Bronchial epithelial cell (primary cell): ENCODE measurements around the gene TINAGL1. TPM values are rescaled to one million over a fixed set of nuclear protein-coding genes. Genes with fewer than 3 reads are reported as not detected.

Experiments used
- DNase-seq: peaks from one replicate; pipeline ENCODE4 v3.0.0-alpha.2; 2010; ENCODE audit warnings: low read depth
- FAIRE-seq: peaks from 2 replicates; lab custom pipeline; 2011; peaks lifted over from hg19 to GRCh38; lab: Jason Lieb, UNC
- H3K27me3 ChIP-seq: 2 replicates; pipeline ENCODE4 v1.5.1; 2011; ENCODE audit warnings: low read length; ENCODE audit not compliant: control insufficient read depth, insufficient read depth
- H3K36me3 ChIP-seq: 2 replicates; pipeline ENCODE4 v1.5.1; 2011; ENCODE audit warnings: low read length; ENCODE audit not compliant: control insufficient read depth, insufficient read depth
- H3K4me3 ChIP-seq: 2 replicates; pipeline ENCODE4 v1.5.1; 2011; ENCODE audit warnings: mild to moderate bottlenecking, low read depth, low read length, control low read depth
- total RNA-seq: library from RNA; depleted of rRNA; stranded (reverse); fragments of >200 nt; gene quantifications from 2 replicates; pipeline ENCODE4 v1.2.1, GENCODE V29; 2014
- TF ChIP-seq, protein P1 (sequence below): IDR thresholded peaks from 2 replicates; pipeline ENCODE4 v1.5.1; 2011; ENCODE audit warnings: mild to moderate bottlenecking, moderate library complexity, low read length, control low read depth, inconsistent platforms; ENCODE audit not compliant: insufficient read depth, severe bottlenecking

Gene TINAGL1
- total RNA-seq, 1 donor from 2014 or later, result 154 TPM

DNA sequence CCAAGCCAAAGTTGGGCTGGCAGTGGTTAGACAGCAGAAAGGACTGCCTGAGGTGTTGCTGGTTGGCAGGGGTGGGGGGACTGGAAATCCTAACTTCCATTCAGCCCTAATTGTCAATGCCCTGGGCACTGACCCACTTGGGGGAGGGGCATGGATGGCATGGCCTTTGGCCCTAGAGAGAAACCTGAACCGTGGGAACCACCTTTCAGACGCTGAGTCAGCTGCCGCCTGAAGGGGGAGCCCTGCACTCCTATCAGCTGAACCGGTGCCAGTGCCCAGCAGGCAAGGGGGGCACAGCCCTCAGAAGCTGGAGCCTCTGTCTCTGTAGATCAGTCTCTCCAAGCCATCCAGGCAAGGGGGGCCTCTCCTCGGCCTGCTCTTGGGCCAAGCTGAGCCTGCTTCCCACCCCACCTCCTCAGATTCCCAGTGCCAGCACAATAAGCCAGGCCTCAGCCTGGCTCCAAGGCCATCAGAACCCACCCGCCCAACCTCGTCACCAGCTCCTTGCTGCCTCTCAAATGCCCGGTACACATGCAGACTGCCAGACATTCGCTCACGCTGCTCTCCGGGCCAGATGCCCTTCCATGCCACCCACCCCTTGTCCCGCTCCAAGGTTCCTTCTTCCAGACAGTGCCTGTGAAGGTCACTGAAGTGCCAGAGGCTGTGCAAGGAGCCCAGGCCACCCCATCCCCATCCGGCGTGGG lies 11.6 kb downstream of the TINAGL1 start:
- H3K4me3 ChIP-seq, result no peak overlapping the region
- TF ChIP-seq, protein P1, sequence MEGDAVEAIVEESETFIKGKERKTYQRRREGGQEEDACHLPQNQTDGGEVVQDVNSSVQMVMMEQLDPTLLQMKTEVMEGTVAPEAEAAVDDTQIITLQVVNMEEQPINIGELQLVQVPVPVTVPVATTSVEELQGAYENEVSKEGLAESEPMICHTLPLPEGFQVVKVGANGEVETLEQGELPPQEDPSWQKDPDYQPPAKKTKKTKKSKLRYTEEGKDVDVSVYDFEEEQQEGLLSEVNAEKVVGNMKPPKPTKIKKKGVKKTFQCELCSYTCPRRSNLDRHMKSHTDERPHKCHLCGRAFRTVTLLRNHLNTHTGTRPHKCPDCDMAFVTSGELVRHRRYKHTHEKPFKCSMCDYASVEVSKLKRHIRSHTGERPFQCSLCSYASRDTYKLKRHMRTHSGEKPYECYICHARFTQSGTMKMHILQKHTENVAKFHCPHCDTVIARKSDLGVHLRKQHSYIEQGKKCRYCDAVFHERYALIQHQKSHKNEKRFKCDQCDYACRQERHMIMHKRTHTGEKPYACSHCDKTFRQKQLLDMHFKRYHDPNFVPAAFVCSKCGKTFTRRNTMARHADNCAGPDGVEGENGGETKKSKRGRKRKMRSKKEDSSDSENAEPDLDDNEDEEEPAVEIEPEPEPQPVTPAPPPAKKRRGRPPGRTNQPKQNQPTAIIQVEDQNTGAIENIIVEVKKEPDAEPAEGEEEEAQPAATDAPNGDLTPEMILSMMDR, result peak; percentile 91
- H3K27me3 ChIP-seq, result no peaks in the 10 kb centered on the region
- FAIRE-seq, result no peak
- peaks cover 20% of the 10 kb centered on the region for H3K36me3 ChIP-seq
- peak; percentile 52 for DNase-seq

DNA sequence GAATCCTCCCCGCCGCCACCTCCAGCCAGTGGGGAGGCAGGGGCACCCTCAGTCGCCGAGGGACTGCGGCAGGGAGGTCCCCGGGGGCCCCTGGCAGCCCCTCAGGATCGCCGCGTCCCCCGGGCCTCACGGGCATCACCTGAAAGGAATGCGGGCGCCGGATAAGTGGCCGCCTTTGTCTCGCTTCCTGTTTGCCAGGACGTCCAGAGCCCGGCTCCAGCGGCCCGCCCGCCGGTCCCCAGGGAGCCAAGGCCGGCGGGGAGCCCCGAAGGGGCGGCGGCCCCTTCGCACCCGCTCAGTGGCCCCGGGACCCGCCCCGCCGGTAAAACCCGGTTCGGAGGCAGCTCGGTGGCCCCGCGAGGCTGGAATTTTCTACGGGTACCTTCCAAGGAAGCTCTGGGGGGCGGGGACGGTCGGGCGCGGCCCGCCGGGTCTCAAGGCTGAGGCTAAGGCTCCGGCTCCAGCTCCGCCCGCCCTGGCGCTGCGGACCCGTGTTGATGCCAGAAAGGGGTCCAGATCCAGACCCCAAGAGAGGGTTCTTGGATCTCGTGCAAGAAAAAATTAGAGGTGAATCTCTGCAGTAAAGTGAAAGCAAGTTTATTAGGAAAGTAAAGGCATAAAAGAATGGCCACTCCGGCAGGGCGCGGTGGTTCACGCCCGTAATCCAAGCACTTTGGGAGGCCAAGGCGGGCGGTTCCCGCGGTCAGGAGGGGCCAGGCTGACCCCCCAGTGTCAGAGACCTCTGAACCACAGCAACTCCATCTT lies 12.6 kb downstream of the TINAGL1 start:
- FAIRE-seq (no peak), DNase-seq (no peak)
- TF ChIP-seq, protein P1, result no peak
- peaks cover 10% of the 10 kb centered on the region for H3K36me3 ChIP-seq
- H3K27me3 ChIP-seq, result no peaks in the 10 kb centered on the region
- H3K4me3 ChIP-seq, result peak overlapping the region; percentile 27

DNA sequence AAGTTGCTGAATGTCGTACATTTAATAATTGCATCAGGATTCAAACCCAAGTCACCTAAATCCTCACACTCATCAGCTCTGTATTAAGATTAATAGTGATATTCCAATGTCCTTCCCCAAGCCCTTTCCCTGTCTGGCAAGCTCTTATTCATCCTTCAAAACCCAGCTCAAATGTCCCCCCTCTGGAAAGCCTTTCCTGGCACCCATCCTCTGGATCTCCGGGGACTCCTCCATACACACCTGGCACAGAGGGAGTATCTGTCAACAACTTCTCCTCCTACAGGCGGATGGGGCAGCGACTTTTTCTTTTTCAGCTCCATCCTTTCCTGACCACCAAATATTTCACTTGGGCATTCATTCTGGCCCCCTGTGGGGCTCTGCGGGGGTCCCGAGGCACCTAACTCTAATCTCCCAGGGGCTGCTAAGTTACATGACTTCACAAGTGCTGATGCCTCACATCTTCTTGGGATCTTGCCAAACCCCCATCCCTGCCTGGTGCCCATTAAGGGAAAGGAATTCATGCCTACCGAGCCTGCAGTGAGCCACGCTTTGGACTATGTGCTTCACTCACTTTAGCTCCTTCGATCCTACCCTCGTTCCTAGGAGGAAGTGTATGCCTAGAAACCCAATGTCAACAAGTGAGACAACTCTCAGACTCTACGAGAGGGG lies 15.2 kb downstream of the TINAGL1 start:
- Histone ChIP-seq H3K36me3 (no peaks in the 10 kb centered on the region), H3K4me3 (no peak overlapping the region), H3K27me3 (no peaks in the 10 kb centered on the region)
- peak; percentile 82 for DNase-seq
- FAIRE-seq, result no peak
- TF ChIP-seq, protein P1, result no peak

DNA sequence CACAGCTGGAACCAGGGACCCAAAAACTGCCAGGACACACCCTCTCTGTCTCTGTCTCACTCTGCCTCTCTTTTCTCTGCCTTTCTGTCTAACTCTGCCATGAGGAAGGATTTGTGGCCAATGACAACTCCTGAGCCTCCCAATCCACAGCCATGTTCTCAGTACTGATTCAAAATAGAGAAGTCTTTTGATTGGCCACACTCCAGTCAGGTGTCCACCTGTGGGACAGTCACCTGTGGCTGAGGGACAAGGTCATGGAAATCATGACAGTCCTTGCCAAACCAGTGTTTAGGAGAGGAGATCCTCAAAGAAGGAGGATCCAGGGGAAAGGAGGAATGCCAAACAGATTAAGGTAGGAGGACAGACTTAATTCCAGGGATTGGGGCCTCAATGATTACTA lies 15.8 kb downstream of the TINAGL1 start:
- TF ChIP-seq, protein P1, result no peak
- Histone ChIP-seq H3K27me3 (no peaks in the 10 kb centered on the region), H3K4me3 (no peak overlapping the region), H3K36me3 (no peaks in the 10 kb centered on the region)
- no peak for FAIRE-seq
- no peak for DNase-seq

DNA sequence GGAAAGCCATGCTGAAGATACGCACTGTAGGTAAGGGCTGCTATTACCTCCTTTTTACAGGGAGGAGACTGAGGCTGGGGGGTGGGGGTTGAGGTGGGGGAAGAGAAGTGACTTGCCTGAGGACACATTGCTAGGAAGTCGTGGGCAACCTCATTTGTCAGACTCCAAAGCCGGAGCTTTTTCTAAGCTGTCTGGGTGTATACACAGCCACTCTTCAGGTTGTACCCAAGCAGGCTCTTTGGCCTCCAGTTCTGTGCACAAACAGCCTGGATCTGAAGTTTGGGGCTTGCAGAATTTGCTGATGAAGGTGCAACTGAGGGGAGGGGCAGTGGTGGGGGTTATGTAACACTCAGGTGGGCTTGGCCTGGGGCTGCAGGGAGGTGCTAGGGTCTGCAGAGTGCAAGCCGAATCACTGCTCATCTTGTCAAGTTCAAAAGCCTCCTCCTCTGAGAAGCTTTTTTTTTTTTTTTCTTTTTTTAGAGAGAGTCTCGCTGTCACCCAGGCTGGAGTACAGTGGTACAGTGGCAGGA lies 16.9 kb downstream of the TINAGL1 start:
- Histone ChIP-seq H3K4me3 (no peak overlapping the region), H3K27me3 (no peaks in the 10 kb centered on the region), H3K36me3 (no peaks in the 10 kb centered on the region)
- no peak for DNase-seq
- FAIRE-seq, result no peak
- TF ChIP-seq, protein P1, result no peak
